Measurements from ENCODE around the gene IQSEC1.
"Not testable (repeated sequence)": the region's sequence is repeated elsewhere in the genome, so short reads cannot be mapped to it uniquely, and the experiment has no call there.

Gene IQSEC1

GRCh38 chr3:12893247-12893646, 180.0 kb downstream of the IQSEC1 start:
- no peak for DNase-seq (ENCODE audit: low spot score)

- no peak for DNase-seq (ENCODE audit: low spot score)
Measured at GRCh38 chr3:12892840-12893189, 180.4 kb downstream of the IQSEC1 start.

GRCh38 chr3:12891985-12892839, 181.0 kb downstream of the IQSEC1 start:
- peak; percentile 86 for DNase-seq (ENCODE audit: low spot score)

GRCh38 chr3:12891391-12891984, 181.7 kb downstream of the IQSEC1 start:
- no peak for DNase-seq (ENCODE audit: low spot score)

- DNase-seq (ENCODE audit: low spot score) = no peak
Measured at GRCh38 chr3:12890610-12891390, 182.4 kb downstream of the IQSEC1 start.

- peak; percentile 70 for DNase-seq (ENCODE audit: low spot score)
Measured at GRCh38 chr3:12886736-12887135, 186.5 kb downstream of the IQSEC1 start.

- no peak for DNase-seq (ENCODE audit: low spot score)
Measured at GRCh38 chr3:12886106-12886679, 187.0 kb downstream of the IQSEC1 start.

- DNase-seq (ENCODE audit: low spot score) = no peak
Measured at GRCh38 chr3:12885583-12885930, 187.7 kb downstream of the IQSEC1 start.

GRCh38 chr3:12884790-12885582, 188.2 kb downstream of the IQSEC1 start:
- no peak for DNase-seq (ENCODE audit: low spot score)

GRCh38 chr3:12884186-12884680, 189.0 kb downstream of the IQSEC1 start:
- peak; percentile 70 for DNase-seq (ENCODE audit: low spot score)

- DNase-seq (ENCODE audit: low spot score) = no peak
Measured at GRCh38 chr3:12882336-12883310, 190.6 kb downstream of the IQSEC1 start.

- DNase-seq (ENCODE audit: low spot score) = not testable (repeated sequence)
Measured at GRCh38 chr3:12881858-12882257, 191.4 kb downstream of the IQSEC1 start.

GRCh38 chr3:12879191-12879815, 193.9 kb downstream of the IQSEC1 start:
- DNase-seq (ENCODE audit: low spot score) = no peak

- not testable (repeated sequence) for DNase-seq (ENCODE audit: low spot score)
Measured at GRCh38 chr3:12878758-12879157, 194.5 kb downstream of the IQSEC1 start.

GRCh38 chr3:12878141-12878574, 195.1 kb downstream of the IQSEC1 start:
- no peak for DNase-seq (ENCODE audit: low spot score)

GRCh38 chr3:12877040-12877439, 196.2 kb downstream of the IQSEC1 start:
- no peak for DNase-seq (ENCODE audit: low spot score)

GRCh38 chr3:12875857-12876836, 197.1 kb downstream of the IQSEC1 start:
- no peak for DNase-seq (ENCODE audit: low spot score)

- no peak for DNase-seq (ENCODE audit: low spot score)
Measured at GRCh38 chr3:12871404-12871983, 201.7 kb downstream of the IQSEC1 start.

All from cerebellar cortex (tissue), 1 donor.